ENCODE measurements around the gene NEK9.

GRCh38 chr14:75107186-75107585 lies 19.7 kb downstream of the NEK9 start:
- TF ChIP-seq GATA3 (IDR thresholded peaks at IDR 0.05; ENCODE audit: low read depth, low read length) (no peak), GATA2 (IDR thresholded peaks at IDR 0.05; ENCODE audit: low read depth, low read length) (no peak)

All from SH-SY5Y (cell line).